NCI-H1105 treated with DMSO at 0.1 percent for 48 hours (cell line): ENCODE results near the gene KCNQ1.

ENCODE experiments used
- DNase-seq: peaks from one replicate; lab custom pipeline; 2025; lab: John Stamatoyannopoulos, UW

The KCNQ1 gene

GRCh38 chr11:2885678-2886081 is 440.9 kb downstream of the KCNQ1 start, which contains the start of gene CDKN1C:
TSS of gene CDKN1C (minus strand) at chr11:2885775. CDS start at chr11:2885456, 319 bp downstream.
- peak; percentile 83 for DNase-seq

- no peak for DNase-seq
Observed at GRCh38 chr11:2886191-2886894, 441.5 kb downstream of the KCNQ1 start.

DNA sequence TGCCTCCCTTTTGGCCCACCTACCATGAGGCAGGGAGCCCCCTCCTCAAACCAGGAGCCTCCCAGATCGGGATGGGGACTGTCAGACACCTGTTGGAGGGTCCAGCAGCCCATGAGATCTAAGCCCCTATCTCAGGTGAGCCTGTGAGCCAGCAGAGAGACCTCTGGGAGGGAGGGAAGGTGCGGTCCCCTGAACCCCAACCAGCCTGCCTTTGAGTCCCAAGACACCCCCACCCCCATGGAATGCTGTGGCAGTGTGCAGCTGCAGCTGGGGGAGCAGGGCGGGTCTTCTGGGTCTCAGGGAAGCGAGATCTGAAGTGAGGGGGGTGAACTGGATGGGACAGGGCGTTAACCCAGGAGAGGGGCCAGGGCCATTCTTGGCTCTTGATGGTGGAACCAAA is 442.1 kb downstream of the KCNQ1 start:
- DNase-seq: no peak

DNA sequence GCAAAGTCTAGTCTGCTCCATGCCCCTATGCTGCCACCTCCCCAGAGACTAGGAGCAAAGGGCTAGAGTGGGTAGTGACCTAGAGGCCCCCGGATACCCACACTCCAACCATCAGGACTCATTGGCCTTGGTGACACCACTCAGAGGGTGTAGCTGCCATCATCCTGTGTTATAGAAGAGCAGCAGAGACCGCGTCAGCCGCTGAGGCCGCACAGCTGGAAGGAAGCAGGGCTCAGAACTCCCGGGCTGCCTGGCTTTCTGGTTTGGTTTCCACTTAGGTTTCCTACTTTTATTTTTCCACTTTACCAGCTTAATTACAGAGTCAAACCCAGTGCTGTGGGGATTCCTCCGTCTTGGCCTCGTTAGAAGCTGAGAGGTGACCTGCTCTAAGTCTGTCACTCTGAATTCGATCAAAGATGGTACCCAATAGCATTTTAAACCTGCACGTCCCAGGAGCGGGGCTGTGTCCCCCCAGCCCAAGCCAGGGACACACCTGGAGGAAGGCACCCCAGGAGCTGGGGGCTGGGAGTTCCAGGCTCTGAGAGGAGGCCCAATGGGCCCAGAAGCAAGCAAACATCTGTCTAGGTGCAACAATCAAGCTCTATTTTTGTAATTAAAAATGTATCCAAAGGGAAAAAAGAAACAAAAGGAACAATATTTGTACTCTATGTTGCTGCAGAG is 442.8 kb downstream of the KCNQ1 start:
- DNase-seq: no peak

DNA sequence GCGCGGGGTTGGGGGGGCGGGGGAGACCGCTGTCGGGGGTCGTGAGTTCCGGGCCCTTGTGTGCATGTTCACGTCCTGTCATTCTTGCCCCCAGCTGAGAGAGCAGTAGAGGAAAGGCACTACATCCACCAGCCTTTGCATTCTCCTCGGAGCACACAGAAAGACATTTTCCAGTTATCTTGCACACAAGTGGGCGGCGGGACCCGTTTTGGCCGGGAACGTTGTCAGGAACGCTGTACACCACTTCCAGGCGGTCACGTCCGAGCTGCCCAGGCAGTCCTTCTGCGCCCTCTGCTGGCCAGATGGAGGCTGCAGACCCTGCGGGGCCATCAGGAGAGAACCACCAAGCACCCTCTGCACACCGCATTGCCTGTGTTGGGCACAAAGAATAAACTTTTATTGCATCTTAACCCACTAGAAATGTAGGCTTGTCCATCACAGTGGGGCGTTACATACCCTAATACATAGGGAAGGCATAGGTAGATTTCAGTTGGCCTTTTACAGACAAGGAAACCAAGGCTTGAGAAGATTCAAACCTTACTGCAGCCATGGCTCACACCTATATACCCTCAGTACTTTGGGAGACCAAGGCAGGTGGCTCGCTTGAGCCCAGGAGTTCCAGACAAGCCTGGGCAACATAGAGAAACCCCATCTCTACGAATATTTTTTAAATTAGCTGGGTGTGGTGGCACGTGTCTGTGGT is 443.6 kb downstream of the KCNQ1 start:
- peak; percentile 80 for DNase-seq

DNA sequence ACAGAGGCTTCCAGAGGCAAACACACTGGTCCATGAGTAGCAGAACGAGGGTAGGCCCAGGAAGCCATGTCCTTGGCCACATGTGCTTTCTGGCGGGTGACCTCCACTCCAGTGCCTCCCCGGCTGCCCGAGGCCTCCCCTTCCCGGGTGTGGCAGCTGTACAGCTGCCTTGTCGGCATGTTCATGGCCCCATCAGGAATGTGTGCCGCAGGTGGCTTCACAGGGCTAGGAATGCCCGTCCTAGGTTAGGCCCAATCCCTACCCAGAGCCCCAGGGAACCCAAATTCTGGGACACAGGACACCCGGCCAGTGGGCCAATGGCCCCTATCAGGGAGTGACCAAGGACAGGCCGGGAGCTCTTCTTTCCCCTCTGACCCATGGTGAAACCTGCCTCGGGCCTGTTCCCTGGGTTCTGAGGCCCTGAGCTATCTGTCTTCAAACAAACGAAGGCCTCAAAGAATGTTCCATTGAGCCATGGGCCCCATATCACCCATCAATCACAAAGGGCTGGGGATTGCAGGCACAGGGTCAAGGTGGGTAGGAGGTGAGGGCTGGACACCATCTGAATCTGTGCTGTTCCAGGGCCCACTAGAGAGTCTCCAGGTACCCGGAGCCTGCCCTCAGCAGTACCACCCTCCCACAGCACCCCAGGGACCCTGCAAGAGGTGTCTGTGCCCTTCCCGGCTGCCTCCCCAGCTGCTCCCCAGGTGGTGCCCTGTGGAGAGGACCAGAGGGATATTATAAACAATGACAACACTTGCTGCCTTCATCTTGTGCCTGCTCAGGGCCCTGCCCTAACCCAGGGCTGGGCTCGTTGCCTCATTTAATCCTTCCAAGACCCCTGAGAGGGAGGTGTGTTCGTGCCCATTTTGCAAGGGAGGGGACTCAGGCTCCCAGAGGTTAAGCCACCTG is 444.8 kb downstream of the KCNQ1 start:
- DNase-seq: no peak

- DNase-seq: no peak
Observed at GRCh38 chr11:2890466-2891294, 445.9 kb downstream of the KCNQ1 start.

GRCh38 chr11:2891326-2892214 is 446.8 kb downstream of the KCNQ1 start:
- no peak for DNase-seq

GRCh38 chr11:2892215-2892966 is 447.6 kb downstream of the KCNQ1 start:
- peak; percentile 73 for DNase-seq

GRCh38 chr11:2892967-2893528 is 448.2 kb downstream of the KCNQ1 start:
- no peak for DNase-seq

GRCh38 chr11:2893935-2894334 is 449.1 kb downstream of the KCNQ1 start:
- DNase-seq: no peak

- no peak for DNase-seq
Observed at GRCh38 chr11:2896047-2896446, 451.2 kb downstream of the KCNQ1 start.

- DNase-seq: no peak
Observed at GRCh38 chr11:2897048-2897447, 452.2 kb downstream of the KCNQ1 start.

DNA sequence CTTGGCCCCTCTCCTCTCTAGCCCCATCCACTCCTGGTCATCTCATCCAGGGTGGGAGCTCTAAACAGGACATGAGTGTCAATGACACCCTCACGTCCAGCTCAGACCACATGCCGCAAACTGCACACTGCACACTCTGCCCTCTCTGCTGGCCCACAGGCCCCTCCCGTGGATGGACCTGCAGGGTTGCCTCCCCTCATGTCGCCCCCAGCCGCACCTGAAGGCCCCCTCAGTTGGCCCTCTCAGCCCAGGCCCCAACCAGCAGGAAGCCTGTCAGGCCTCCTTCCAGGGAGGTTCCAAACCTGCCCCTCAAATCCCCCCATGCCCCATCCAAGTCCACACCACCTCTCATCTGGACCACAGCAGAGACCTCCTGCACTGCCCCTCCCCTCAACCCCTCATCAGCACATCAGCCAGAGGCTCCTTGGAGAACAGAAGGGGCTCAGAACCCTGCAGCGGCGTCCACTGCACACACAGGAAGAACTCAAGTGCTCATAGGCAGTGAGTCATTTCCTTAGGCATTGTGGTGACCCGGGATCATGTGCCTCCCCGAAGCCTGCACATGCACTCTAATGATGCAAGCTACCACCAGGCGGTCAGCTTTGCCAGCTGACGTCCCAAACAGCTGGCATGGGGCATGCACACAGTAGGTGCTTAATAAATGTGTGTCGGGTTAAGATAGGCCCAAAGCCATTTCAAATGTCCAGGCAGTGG is 453.7 kb downstream of the KCNQ1 start:
- no peak for DNase-seq
